ENCODE measurements around the gene C2CD4C. TPM values are rescaled to one million over a fixed set of nuclear protein-coding genes. Genes with fewer than 3 reads are reported as not detected.

The C2CD4C gene
- total and polyA plus RNA-seq, 2 donors (not counting 3 experiments of a cell fraction or from before 2014, with no cell fraction given), result 0.25 to 0.38 TPM

- TF ChIP-seq FOS (IDR thresholded peaks at IDR 0.05; ENCODE audit: borderline replicate concordance, insufficient read depth, low read length) (no peak), POLR2AphosphoS5 (IDR thresholded peaks at IDR 0.05; ENCODE audit: insufficient read depth, low read depth, low read length) (no peak), MAX (IDR thresholded peaks at IDR 0.05; ENCODE audit: insufficient read depth, insufficient read length) (no peak), MYC (IDR thresholded peaks at IDR 0.05; ENCODE audit: low read depth, low read length) (no peak), JUN (IDR thresholded peaks at IDR 0.05; ENCODE audit: borderline replicate concordance, insufficient read depth, insufficient read length, low read depth) (no peak), EZH2 (IDR thresholded peaks at IDR 0.05; ENCODE audit: borderline replicate concordance, low read depth, low read length, severe bottlenecking) (no peak), POLR2A (IDR thresholded peaks at IDR 0.05; ENCODE audit: low read depth, low read length) (no peak), CTCF (IDR thresholded peaks at IDR 0.05; ENCODE audit: extremely low read depth in 1 of 2, insufficient read depth in 1 of 2, low read depth in 1 of 2, low read length in 2 of 2) (no peak), GATA2 (IDR thresholded peaks at IDR 0.05; ENCODE audit: insufficient read depth, insufficient read length, low read depth, low read length) (no peak)
- Histone ChIP-seq H3K9me3 (replicated peaks; ENCODE audit: control insufficient read depth, insufficient read depth, low read length) (no peaks in the 10 kb centered on the region), H3K79me2 (ENCODE audit: control insufficient read depth, insufficient read depth, low read length) (no peaks in the 10 kb centered on the region), H3K27me3 (ENCODE audit: control insufficient read depth in 2 of 2, insufficient read depth in 2 of 2, low read length in 2 of 2) (no peaks in the 10 kb centered on the region), H4K20me1 (replicated peaks; ENCODE audit: control insufficient read depth, extremely low read depth, insufficient read depth, low read length) (no peaks in the 10 kb centered on the region), H3K27ac (ENCODE audit: insufficient read depth, low read depth, low read length) (no peak overlapping the region), H2AFZ (ENCODE audit: low read depth, low read length) (no peak overlapping the region), H3K4me2 (ENCODE audit: insufficient read depth, low read length) (no peak overlapping the region), H3K9me1 (replicated peaks; ENCODE audit: control insufficient read depth, extremely low read depth, insufficient read depth, low read length) (no peaks in the 10 kb centered on the region), H3K4me3 (replicated peaks in 1 of 3; ENCODE audit: insufficient read depth in 1 of 3, low read depth in 1 of 3, low read length in 3 of 3) (no peak overlapping the region), H3K4me1 (ENCODE audit: control insufficient read depth, extremely low read depth, insufficient read depth, low read length) (no peaks in the 10 kb centered on the region), H3K9ac (replicated peaks; ENCODE audit: extremely low read depth, insufficient read depth, low read length) (no peak overlapping the region), H3K36me3 (ENCODE audit: control insufficient read depth in 2 of 2, extremely low read depth in 1 of 2, insufficient read depth in 2 of 2, low read length in 2 of 2) (no peaks in the 10 kb centered on the region)
- dilution Hi-C loops (cut with MboI; ENCODE audit: extremely low pct_ligation_motif_present, low sequenced_read_pairs), result no loop called here
- intact Hi-C loops (cut with micrococcal nuclease), result no loop called here
- no peak for DNase-seq (ENCODE audit: low read depth, low spot score)
- no peak for FAIRE-seq
- ChIA-PET POLR2A (no interaction called here), CTCF (no interaction called here)
- BruUV-seq (replicated peaks), result no TSS peak
Observed at GRCh38 chr19:426725-427445, 17.9 kb upstream of the C2CD4C start.

All from endothelial cell of umbilical vein (primary cell).